Measurements from ENCODE around the gene TUBAL3. TPM values are rescaled to one million over a fixed set of nuclear protein-coding genes. Genes with fewer than 3 reads are reported as not detected.

The TUBAL3 gene
- total and polyA plus RNA-seq, 9 of the 15 experiments (the other 6 are each of a cell fraction or from before 2014, with no cell fraction given), result 5.5 to 10.1 (median 6.9) TPM

DNA sequence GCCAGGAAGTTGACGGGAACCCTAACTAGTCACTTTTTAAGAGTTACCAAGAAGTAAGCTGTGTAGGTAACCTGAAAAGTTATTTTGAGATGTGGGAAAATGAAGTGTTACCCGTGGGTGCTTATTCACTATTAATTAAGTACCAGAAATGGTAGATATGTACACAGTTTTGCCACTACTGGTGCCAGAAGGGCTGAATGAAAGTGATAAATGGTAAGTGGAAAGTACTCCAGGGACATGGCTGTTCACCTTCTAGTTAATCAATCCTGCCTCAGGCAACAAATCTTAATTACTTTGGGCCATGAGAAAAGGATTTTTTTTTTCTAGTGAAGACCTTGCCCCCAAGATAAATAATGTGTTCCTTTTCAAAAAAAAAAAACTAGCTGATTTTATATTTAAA, 23.5 kb upstream of the TUBAL3 start (continued):
- no peak for TF ChIP-seq ZNF398 (CRISPR knock-in tag; IDR thresholded peaks at IDR 0.05)

DNA sequence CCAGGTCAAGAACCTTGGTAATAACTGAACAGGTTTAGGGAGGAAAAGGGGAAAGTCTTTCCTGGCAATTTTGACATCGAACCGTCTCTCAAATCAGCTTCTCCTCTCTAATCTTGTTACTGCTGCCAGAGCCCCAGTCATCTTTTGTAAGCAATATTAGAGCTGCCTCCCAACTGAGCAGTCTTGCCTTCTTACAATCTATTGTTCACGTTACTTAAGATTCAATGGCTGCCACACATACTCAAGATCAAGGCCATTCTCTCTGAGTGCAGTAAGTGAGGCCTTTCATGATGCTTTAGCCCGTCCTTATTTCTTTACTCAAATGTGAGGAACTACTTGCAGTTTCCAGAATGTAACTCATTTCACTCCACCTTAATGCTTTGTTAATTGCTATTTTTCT, 20.1 kb upstream of the TUBAL3 start:
- Histone ChIP-seq H3K27ac (ENCODE audit: extremely low read depth, low read depth, low read length) (no peak overlapping the region), H3K9me3 (replicated peaks; ENCODE audit: control insufficient read depth, insufficient read depth, low read depth, low read length) (no peaks in the 10 kb centered on the region), H3K79me2 (ENCODE audit: control insufficient read depth, insufficient read depth, low read length) (peaks cover 86% of the 10 kb centered on the region), H3K4me2 (ENCODE audit: insufficient read depth, low read length) (no peak overlapping the region), H3K9me1 (ENCODE audit: control insufficient read depth, insufficient read depth, low read length) (no peaks in the 10 kb centered on the region), H3K4me1 (replicated peaks in 1 of 2; ENCODE audit: control insufficient read depth in 2 of 2, insufficient read depth in 2 of 2, low read length in 2 of 2) (no peaks in the 10 kb centered on the region), H4K20me1 (replicated peaks; ENCODE audit: control insufficient read depth, insufficient read depth, low read length) (0 out of 2 replicates have a peak, but pooled peaks cover 3% of the 10 kb centered on the region), H3K4me3 (no peak overlapping the region), H3K36me3 (ENCODE audit: control insufficient read depth, insufficient read depth, low read length) (peaks cover 51% of the 10 kb centered on the region), H3K27me3 (ENCODE audit: control insufficient read depth in 2 of 2, insufficient read depth in 2 of 2, low read length in 2 of 2) (no peaks in the 10 kb centered on the region), H3K9ac (ENCODE audit: insufficient read depth in 1 of 2, low read depth in 2 of 2, low read length in 2 of 2) (no peak overlapping the region), H2AFZ (ENCODE audit: low read depth, low read length) (no peak overlapping the region)
- ChIA-PET CTCF (ENCODE audit: low intra/inter-chr PET ratio) (no interaction called here), POLR2A (interaction anchor here (0.9 to 1.9 kb wide), 4 partner anchors 9 to 15 kb away, joined by 3 to 11 read pairs (median 4); no protein-coding TSS in a partner anchor)
- BruUV-seq (replicated peaks), result no TSS peak
- FAIRE-seq (no peak), DNase-seq (ENCODE audit: extremely low read depth in 1 of 4, low spot score in 3 of 4) (no peak), ATAC-seq (no peak; the same call in 2 of the 3 replicates)
- TF ChIP-seq ZKSCAN1 (IDR thresholded peaks at IDR 0.05; ENCODE audit: low read depth, low read length) (no peak), ZNF431 (CRISPR knock-in tag; IDR thresholded peaks at IDR 0.05) (no peak), RUNX1 (IDR thresholded peaks at IDR 0.05; ENCODE audit: low read depth) (no peak), ZNF398 (CRISPR knock-in tag; IDR thresholded peaks at IDR 0.05) (no peak)
- TF ChIP-seq, protein P1, sequence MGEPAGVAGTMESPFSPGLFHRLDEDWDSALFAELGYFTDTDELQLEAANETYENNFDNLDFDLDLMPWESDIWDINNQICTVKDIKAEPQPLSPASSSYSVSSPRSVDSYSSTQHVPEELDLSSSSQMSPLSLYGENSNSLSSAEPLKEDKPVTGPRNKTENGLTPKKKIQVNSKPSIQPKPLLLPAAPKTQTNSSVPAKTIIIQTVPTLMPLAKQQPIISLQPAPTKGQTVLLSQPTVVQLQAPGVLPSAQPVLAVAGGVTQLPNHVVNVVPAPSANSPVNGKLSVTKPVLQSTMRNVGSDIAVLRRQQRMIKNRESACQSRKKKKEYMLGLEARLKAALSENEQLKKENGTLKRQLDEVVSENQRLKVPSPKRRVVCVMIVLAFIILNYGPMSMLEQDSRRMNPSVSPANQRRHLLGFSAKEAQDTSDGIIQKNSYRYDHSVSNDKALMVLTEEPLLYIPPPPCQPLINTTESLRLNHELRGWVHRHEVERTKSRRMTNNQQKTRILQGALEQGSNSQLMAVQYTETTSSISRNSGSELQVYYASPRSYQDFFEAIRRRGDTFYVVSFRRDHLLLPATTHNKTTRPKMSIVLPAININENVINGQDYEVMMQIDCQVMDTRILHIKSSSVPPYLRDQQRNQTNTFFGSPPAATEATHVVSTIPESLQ (CRISPR knock-in tag; IDR thresholded peaks at IDR 0.05), result no peak
- in situ Hi-C loops (cut with MboI), result no loop called here
- WGBS (ENCODE audit: insufficient coverage, low coverage, missing lambda C conversion rate), result 70% methylated on average over 4 of the region's 4 CpGs
- intact Hi-C loops (cut with micrococcal nuclease), result no loop called here

All from K562 (cell line).